Measurements from ENCODE around the gene PLCB3.

DNA sequence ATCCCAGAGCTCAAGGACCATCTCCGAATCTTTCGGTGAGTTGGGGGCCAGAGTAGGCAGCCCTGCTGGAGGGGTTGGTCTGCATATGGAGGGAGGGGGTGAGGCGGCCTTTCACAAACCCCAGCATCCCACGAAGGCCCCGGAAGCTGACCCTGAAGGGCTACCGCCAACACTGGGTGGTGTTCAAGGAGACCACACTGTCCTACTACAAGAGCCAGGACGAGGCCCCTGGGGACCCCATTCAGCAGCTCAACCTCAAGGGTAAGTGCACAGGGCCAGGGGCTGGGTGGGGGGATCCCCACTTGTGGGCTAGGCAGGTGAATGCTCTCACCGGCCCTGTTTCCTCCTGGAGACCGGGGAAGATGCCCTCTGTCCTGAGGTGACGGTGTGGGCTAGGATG lies 31.6 kb upstream of the PLCB3 start:
- TF ChIP-seq CTCF (IDR thresholded peaks at IDR 0.05; ENCODE audit: insufficient read depth, low read depth, low read length): no peak
- no peak for TF ChIP-seq EZH2 (IDR thresholded peaks at IDR 0.05; ENCODE audit: insufficient read depth, low read length)

Data from astrocyte (in vitro differentiated cells and primary cell).